Heart left ventricle (tissue), 16 donors: Measurements from ENCODE around the gene TERC. TPM values are rescaled to one million over a fixed set of nuclear protein-coding genes. Genes with fewer than 3 reads are reported as not detected.

Source experiments
- ATAC-seq, 4 donors: fragments of 200-7000 bp; cut with Tn5 transposase; one replicate each; pipeline ENCODE4 v1.9.1; 2020 to 2022; ENCODE audit warnings: moderate library complexity in 4 of 4, mild to moderate bottlenecking in 3 of 4, moderate number of reproducible peaks in 1 of 4
- DNase-seq, 5 donors: peaks; one replicate each; pipeline ENCODE4 v3.0.0-alpha.2; 2020
- H3K27ac ChIP-seq, 12 donors: fragments of 200-600 bp; sonication (generic) in 4 of 12; one replicate each; pipeline versions ENCODE4 v1.5.0 to v1.8.0; 2016 to 2022; ENCODE audit warnings: mild to moderate bottlenecking in 2 of 12
- H3K27me3 ChIP-seq, 9 donors: fragments of 200-600 bp; sonication (generic) in 2 of 9; one replicate each; pipeline versions ENCODE4 v1.5.1 to v1.8.0; 2016 to 2022; ENCODE audit warnings: mild to moderate bottlenecking in 3 of 9
- H3K36me3 ChIP-seq, 9 donors: fragments of 200-600 bp; sonication (generic) in 2 of 9; one replicate each; pipeline versions ENCODE4 v1.5.0 to v1.8.0; 2018 to 2022; ENCODE audit warnings: mild to moderate bottlenecking in 2 of 9
- H3K4me1 ChIP-seq, 12 donors: fragments of 200-600 bp; sonication (generic) in 4 of 12; one replicate each; pipeline versions ENCODE4 v1.5.0 to v1.8.0; 2016 to 2022; ENCODE audit warnings: mild to moderate bottlenecking in 3 of 12
- H3K4me3 ChIP-seq, 12 donors: fragments of 200-600 bp; sonication (generic) in 4 of 12; one replicate each; pipeline versions ENCODE4 v1.5.0 to v1.8.0; 2017 to 2022; ENCODE audit warnings: mild to moderate bottlenecking in 9 of 12, moderate library complexity in 4 of 12
- H3K9me3 ChIP-seq, 12 donors: fragments of 200-600 bp; sonication (generic) in 4 of 12; one replicate each; pipeline versions ENCODE4 v1.5.0 to v1.8.0; 2016 to 2022; ENCODE audit warnings: mild to moderate bottlenecking in 1 of 12
- POLR2A ChIP-seq, 2 donors: fragments of 450-650 bp; IDR thresholded peaks; one replicate each; pipeline ENCODE4 v1.6.1; 2017; ENCODE audit warnings: antibody characterized with exemption in 2 of 2, mild to moderate bottlenecking in 2 of 2, moderate library complexity in 2 of 2
- WGBS, 4 donors: extraction: QIAGEN DNeasy Blood & Tissue Kit in 2 of 4; methylation state at CpG; one replicate each; pipeline versions ENCODE4 v1.1.5 to v1.1.7; 2013 to 2018; 5-methylcytosine and 5-hydroxymethylcytosine counted together
- intact Hi-C, 10 donors: fragments of 100-400 bp; cut with DNase I; formaldehyde crosslinking; loops; one replicate each; pipeline versions ENCODE4 v1.11.1 to v1.14.2; 2022
- polyA plus RNA-seq, 2 donors: library from polyadenylated mRNA; stranded (reverse); fragments of 200-250 nt; gene quantifications; one replicate each; pipeline ENCODE4 v1.2.3, GENCODE V29; 2013
- total RNA-seq, 9 donors: library from RNA; depleted of rRNA in 2 of 9; stranded (reverse); fragments of >200 nt in 2 of 9; fragmentation: NEBNext Ultra II Directional in 3 of 9; extraction: Animal tissue kit (Norgen Biotek cat#: 25700) in 3 of 9; gene quantifications; one replicate each; pipeline versions ENCODE4 v1.1.0 to v1.2.4, GENCODE V29; 2016 to 2023
- TF ChIP-seq, protein P1 (sequence below), 12 donors: fragments of 200-600 bp; sonication (generic) in 4 of 12; IDR thresholded peaks; one replicate each; pipeline versions ENCODE4 v1.5.0 to v1.8.0; 2018 to 2022; ENCODE audit warnings: antibody characterized with exemption in 12 of 12, mild to moderate bottlenecking in 5 of 12
- donor health status: ischemic (EF 13 %, LVEDD 7.1; RV severe dilation, severe dysfunction).
- donor health status: healthy with polysubstance abuse.
- donor health status: DM: no; HTN: yes; CAD: no.
- donor health status: DM: no; HTN: no; CAD: no.
- donor health status: ischemic (EF 25% LVEDD 6.9; RV normal size, moderate dysfunction).
- donor health status: ischemic (EF 25% LVEDD 5.7; RV mildly dilated, moderate dysfunction).
- donor health status: healthy.
- donor health status: DM: yes; HTN: yes; CAD: no.
- donor health status: ischemic (EF 35%, LVEDD 5.7; RV mildly dilated, moderate dysfunction).
- donor health status: nonischemic (EF 11% LVEDD 7.7; RV severe dilation, severe dysfunction).
- donor health status: DM: yes; HTN: yes; CAD: no.
- donor health status: PGD.
- donor health status: ischemic (EF 29% LVEDD 5.4; RV normal size, mild dysfunction).
- donor health status: nonischemic (EF 23%, LVEDD 6.1; RV moderate dilation, normal function).

TERC gene
- total and polyA plus RNA-seq, 11 donors: 1.0 to 60.8 (median 3.1) TPM; not detected in 4

GRCh38 chr3:169787791-169788190 is 22.9 kb upstream of the TERC start:
- Histone ChIP-seq H3K4me1 (no peaks in the 10 kb centered on the region), H3K9me3 (no peaks in the 10 kb centered on the region), H3K4me3 (no peak overlapping the region), H3K36me3 (peaks cover 0 to 94% (median 75%) of the 10 kb centered on the region in 9 donors), H3K27me3 (no peaks in the 10 kb centered on the region), H3K27ac (no peak overlapping the region)
- 82 to 98% (median 89%) methylated on average over 1 of the region's 1 CpG for WGBS, 4 donors
- DNase-seq (no peak), ATAC-seq (no peak)
- intact Hi-C loops: no loop called here
- TF ChIP-seq POLR2A (IDR thresholded peaks at IDR 0.05): no peak
- TF ChIP-seq, protein P1, sequence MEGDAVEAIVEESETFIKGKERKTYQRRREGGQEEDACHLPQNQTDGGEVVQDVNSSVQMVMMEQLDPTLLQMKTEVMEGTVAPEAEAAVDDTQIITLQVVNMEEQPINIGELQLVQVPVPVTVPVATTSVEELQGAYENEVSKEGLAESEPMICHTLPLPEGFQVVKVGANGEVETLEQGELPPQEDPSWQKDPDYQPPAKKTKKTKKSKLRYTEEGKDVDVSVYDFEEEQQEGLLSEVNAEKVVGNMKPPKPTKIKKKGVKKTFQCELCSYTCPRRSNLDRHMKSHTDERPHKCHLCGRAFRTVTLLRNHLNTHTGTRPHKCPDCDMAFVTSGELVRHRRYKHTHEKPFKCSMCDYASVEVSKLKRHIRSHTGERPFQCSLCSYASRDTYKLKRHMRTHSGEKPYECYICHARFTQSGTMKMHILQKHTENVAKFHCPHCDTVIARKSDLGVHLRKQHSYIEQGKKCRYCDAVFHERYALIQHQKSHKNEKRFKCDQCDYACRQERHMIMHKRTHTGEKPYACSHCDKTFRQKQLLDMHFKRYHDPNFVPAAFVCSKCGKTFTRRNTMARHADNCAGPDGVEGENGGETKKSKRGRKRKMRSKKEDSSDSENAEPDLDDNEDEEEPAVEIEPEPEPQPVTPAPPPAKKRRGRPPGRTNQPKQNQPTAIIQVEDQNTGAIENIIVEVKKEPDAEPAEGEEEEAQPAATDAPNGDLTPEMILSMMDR (IDR thresholded peaks at IDR 0.05): no peak

DNA sequence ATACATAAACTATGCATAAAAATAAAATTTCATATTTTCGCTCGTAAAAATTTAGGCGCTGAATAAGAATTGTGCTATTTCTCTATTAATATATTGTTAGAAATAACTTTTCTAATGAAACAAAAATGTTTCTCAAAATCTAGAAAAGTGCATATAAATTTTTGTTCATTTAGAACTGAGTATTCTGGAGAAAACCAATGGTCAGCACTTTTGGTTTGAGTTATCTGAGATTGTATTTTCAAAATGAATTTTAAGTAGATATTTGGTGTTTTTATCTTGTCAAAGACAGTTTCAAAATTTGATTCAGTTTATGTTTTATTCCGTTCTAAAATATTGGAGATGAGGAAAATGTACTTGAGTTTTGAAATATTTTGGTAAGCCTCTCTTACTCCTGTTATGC is 22.3 kb upstream of the TERC start:
- WGBS, 4 donors: 94 to 98% (median 97%) methylated on average over 4 of the region's 4 CpGs
- intact Hi-C loops: no loop called here
- H3K36me3 ChIP-seq: peaks cover 0 to 95% (median 76%) of the 10 kb centered on the region in 9 donors
- H3K4me3 ChIP-seq: no peak overlapping the region
- H3K27me3 ChIP-seq: no peaks in the 10 kb centered on the region
- TF ChIP-seq, protein P1 (IDR thresholded peaks at IDR 0.05): no peak
- TF ChIP-seq POLR2A (IDR thresholded peaks at IDR 0.05): no peak
- ATAC-seq (no peak), DNase-seq (no peak)
- no peaks in the 10 kb centered on the region for H3K4me1 ChIP-seq
- no peaks in the 10 kb centered on the region for H3K9me3 ChIP-seq
- no peak overlapping the region for H3K27ac ChIP-seq

GRCh38 chr3:169781209-169781855 is 16.5 kb upstream of the TERC start:
- H3K27me3 ChIP-seq: no peaks in the 10 kb centered on the region
- intact Hi-C loops: no loop called here
- H3K9me3 ChIP-seq: no peaks in the 10 kb centered on the region
- DNase-seq (no peak), ATAC-seq (peak in 1 of 4 donors; percentile 66)
- WGBS, 4 donors: 48 to 55% (median 51%) methylated on average over 4 of the region's 4 CpGs
- peaks cover 0 to 100% (median 94%) of the 10 kb centered on the region in 9 donors for H3K36me3 ChIP-seq
- no peak overlapping the region for H3K27ac ChIP-seq
- H3K4me1 ChIP-seq: peaks cover 0 to 14% (median 5%) of the 10 kb centered on the region in 12 donors
- no peak for TF ChIP-seq POLR2A (IDR thresholded peaks at IDR 0.05)
- TF ChIP-seq, protein P1 (IDR thresholded peaks at IDR 0.05): no peak
- no peak overlapping the region for H3K4me3 ChIP-seq

DNA sequence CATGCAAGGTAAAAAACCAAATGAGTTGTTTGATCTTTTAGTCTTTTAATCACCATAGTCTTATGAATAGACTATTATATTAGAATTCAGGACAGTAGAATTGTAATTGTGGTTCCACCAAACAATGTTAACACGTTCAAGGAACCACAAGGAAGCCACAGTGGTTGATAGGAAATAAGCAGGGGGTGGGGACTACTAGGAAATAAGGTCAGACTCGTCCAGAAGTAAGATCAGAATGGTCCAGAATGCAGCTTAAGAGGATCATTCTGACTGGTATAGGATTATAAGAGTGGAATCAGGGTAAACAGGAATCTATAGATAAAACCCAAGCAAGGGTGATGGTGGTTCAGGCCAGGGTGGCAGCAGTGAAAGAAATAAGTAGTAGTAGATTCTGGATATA is 15.9 kb upstream of the TERC start:
- WGBS, 4 donors: 55 to 59% (median 57%) methylated on average over 2 of the region's 2 CpGs
- ATAC-seq (no peak), DNase-seq (no peak)
- Histone ChIP-seq H3K4me3 (no peak overlapping the region), H3K27me3 (no peaks in the 10 kb centered on the region), H3K4me1 (peaks cover 0 to 20% (median 7%) of the 10 kb centered on the region in 12 donors), H3K9me3 (no peaks in the 10 kb centered on the region), H3K27ac (no peak overlapping the region), H3K36me3 (peaks cover 0 to 100% (median 94%) of the 10 kb centered on the region in 9 donors)
- TF ChIP-seq, protein P1 (IDR thresholded peaks at IDR 0.05): no peak
- TF ChIP-seq POLR2A (IDR thresholded peaks at IDR 0.05): no peak
- intact Hi-C loops: no loop called here
